CD8-positive, alpha-beta memory T cell (primary cell): ENCODE data around the gene FAF1. TPM values are rescaled to one million over a fixed set of nuclear protein-coding genes. Genes with fewer than 3 reads are reported as not detected.

Experiments used
- CTCF ChIA-PET: fragments of 350-600 bp; sonication (Branson Sonifier 250); formaldehyde crosslinking; loops from one replicate; lab custom pipeline; 2021; ENCODE audit warnings: antibody characterized with exemption; lab: Charles Lee
- POLR2A ChIA-PET: fragments of 350-600 bp; sonication (Branson Sonifier 250); formaldehyde crosslinking; loops from one replicate; lab custom pipeline; 2021; ENCODE audit warnings: antibody characterized with exemption; lab: Charles Lee
- DNase-seq, 5 donors: peaks; one replicate each; pipeline versions ENCODE4 v3.0.0 to v3.0.0-alpha.2; 2020 to 2022; ENCODE audit warnings: mixed read lengths in 1 of 5
- H3K27ac ChIP-seq: one replicate; pipeline ENCODE4 v1.7.0; 2013; ENCODE audit warnings: low read depth, mild to moderate bottlenecking, low read length, moderate library complexity
- H3K27me3 ChIP-seq: 2 replicates; pipeline ENCODE4 v1.7.0; 2013; ENCODE audit warnings: low read length, mild to moderate bottlenecking; ENCODE audit not compliant: insufficient read depth, poor library complexity, severe bottlenecking
- H3K36me3 ChIP-seq: 2 replicates; pipeline ENCODE4 v1.7.0; 2013; ENCODE audit warnings: mild to moderate bottlenecking, low read length, moderate library complexity; ENCODE audit not compliant: insufficient read depth
- H3K4me1 ChIP-seq: 2 replicates; pipeline ENCODE4 v1.7.0; 2013; ENCODE audit warnings: mild to moderate bottlenecking, low read length, moderate library complexity; ENCODE audit not compliant: insufficient read depth
- H3K4me3 ChIP-seq: 2 replicates; pipeline ENCODE4 v1.7.0; 2013; ENCODE audit warnings: mild to moderate bottlenecking, low read length
- H3K9me3 ChIP-seq: 2 replicates; pipeline ENCODE4 v1.7.0; 2013; ENCODE audit warnings: mild to moderate bottlenecking, low read length
- H3K27ac Mint-ChIP-seq, 8 donors: one replicate each; pipeline ENCODE4 v1.8.0; 2020 to 2021; ENCODE audit warnings: mixed read lengths in 8 of 8, mild to moderate bottlenecking in 6 of 8, inconsistent platforms in 3 of 8, moderate library complexity in 3 of 8
- H3K27me3 Mint-ChIP-seq, 2 donors: one replicate each; pipeline ENCODE4 v1.8.0; 2020 to 2021; ENCODE audit warnings: mixed read lengths in 2 of 2, mild to moderate bottlenecking in 1 of 2, moderate library complexity in 1 of 2
- H3K36me3 Mint-ChIP-seq, 3 donors: one replicate each; pipeline ENCODE4 v1.8.0; 2020 to 2021; ENCODE audit warnings: mixed read lengths in 3 of 3, inconsistent platforms in 1 of 3, mild to moderate bottlenecking in 1 of 3
- H3K4me1 Mint-ChIP-seq, 3 donors: one replicate each; pipeline ENCODE4 v1.8.0; 2020 to 2021; ENCODE audit warnings: mixed read lengths in 3 of 3, inconsistent platforms in 1 of 3, mild to moderate bottlenecking in 1 of 3
- H3K4me3 Mint-ChIP-seq, 7 donors: one replicate each; pipeline ENCODE4 v1.8.0; 2020 to 2021; ENCODE audit warnings: mixed read lengths in 7 of 7, mild to moderate bottlenecking in 6 of 7, moderate library complexity in 4 of 7, inconsistent platforms in 2 of 7
- H3K9me3 Mint-ChIP-seq, 5 donors: one replicate each; pipeline ENCODE4 v1.8.0; 2020 to 2022; ENCODE audit warnings: mixed read lengths in 5 of 5, mild to moderate bottlenecking in 3 of 5, moderate library complexity in 2 of 5, inconsistent platforms in 1 of 5
- polyA plus RNA-seq: library from polyadenylated mRNA; unstranded; fragments of 300-500 nt; fragmentation: Illumina TruSeq; gene quantifications from one replicate; pipeline ENCODE4 v1.2.3, GENCODE V29; 2021
- total RNA-seq, 2 experiments: library from RNA; stranded (reverse); gene quantifications; one replicate each; pipeline ENCODE4 v1.2.3, GENCODE V29; 2021

Gene FAF1
- total and polyA plus RNA-seq, 3 experiments from 2014 or later, result 66.4 to 87.1 (median 78.2) TPM

GRCh38 chr1:50476800-50477199 lies 483.3 kb downstream of the FAF1 start:
- Histone ChIP-seq H3K27ac (no peak overlapping the region), H3K27me3 (no peaks in the 10 kb centered on the region), H3K36me3 (peaks cover 3% of the 10 kb centered on the region), H3K4me1 (no peaks in the 10 kb centered on the region), H3K4me3 (no peak overlapping the region), H3K9me3 (no peaks in the 10 kb centered on the region)
- no peaks in the 10 kb centered on the region for H3K27me3 Mint-ChIP-seq
- H3K27ac Mint-ChIP-seq, result no peak overlapping the region
- POLR2A ChIA-PET, result no interaction called here
- no peaks in the 10 kb centered on the region for H3K9me3 Mint-ChIP-seq
- no peak for DNase-seq
- peaks cover 17 to 48% (median 19%) of the 10 kb centered on the region in 3 donors for H3K36me3 Mint-ChIP-seq
- H3K4me1 Mint-ChIP-seq, result no peaks in the 10 kb centered on the region
- no peak overlapping the region for H3K4me3 Mint-ChIP-seq
- CTCF ChIA-PET, result no interaction called here

GRCh38 chr1:50474859-50475809 lies 484.9 kb downstream of the FAF1 start:
- Mint-ChIP-seq H3K4me3 (no peak overlapping the region), H3K9me3 (no peaks in the 10 kb centered on the region), H3K36me3 (peaks cover 19 to 50% (median 21%) of the 10 kb centered on the region in 3 donors), H3K27me3 (no peaks in the 10 kb centered on the region), H3K4me1 (no peaks in the 10 kb centered on the region), H3K27ac (no peak overlapping the region)
- H3K36me3 ChIP-seq, result peaks cover 3% of the 10 kb centered on the region
- ChIA-PET POLR2A (no interaction called here), CTCF (no interaction called here)
- H3K4me1 ChIP-seq, result no peaks in the 10 kb centered on the region
- DNase-seq, result no peak
- H3K27me3 ChIP-seq, result no peaks in the 10 kb centered on the region
- H3K4me3 ChIP-seq, result no peak overlapping the region
- no peak overlapping the region for H3K27ac ChIP-seq
- no peaks in the 10 kb centered on the region for H3K9me3 ChIP-seq

GRCh38 chr1:50473513-50473912 lies 486.6 kb downstream of the FAF1 start:
- Histone ChIP-seq H3K36me3 (peaks cover 3% of the 10 kb centered on the region), H3K9me3 (no peaks in the 10 kb centered on the region), H3K4me3 (no peak overlapping the region), H3K27ac (no peak overlapping the region), H3K4me1 (no peaks in the 10 kb centered on the region), H3K27me3 (no peaks in the 10 kb centered on the region)
- DNase-seq, result no peak
- H3K9me3 Mint-ChIP-seq, result no peaks in the 10 kb centered on the region
- no peak overlapping the region for H3K4me3 Mint-ChIP-seq
- H3K4me1 Mint-ChIP-seq, result no peaks in the 10 kb centered on the region
- ChIA-PET POLR2A (no interaction called here), CTCF (no interaction called here)
- H3K27me3 Mint-ChIP-seq, result no peaks in the 10 kb centered on the region
- peak overlapping the region in 1 of 8 donors; percentile 39 for H3K27ac Mint-ChIP-seq
- H3K36me3 Mint-ChIP-seq, result peaks cover 25 to 51% (median 26%) of the 10 kb centered on the region in 3 donors

DNA sequence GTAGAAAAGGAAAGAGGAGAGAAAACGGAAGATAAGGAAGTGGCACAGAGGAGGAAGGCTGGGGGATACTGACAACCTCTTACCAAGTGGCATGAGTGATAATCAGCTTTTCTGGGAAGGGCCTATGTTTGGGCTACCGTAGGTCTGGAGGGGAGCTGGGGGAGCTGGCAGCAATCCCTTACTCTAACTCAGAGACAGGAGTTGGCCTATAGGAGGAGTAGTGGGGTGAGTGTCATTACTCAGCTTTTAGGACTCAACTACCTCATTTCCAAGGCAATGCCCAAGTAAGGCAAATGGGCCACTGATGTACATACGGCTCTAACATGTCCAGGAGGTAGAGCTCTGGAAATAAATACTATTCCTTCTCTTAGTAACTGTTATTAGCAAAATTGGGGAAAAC lies 488.1 kb downstream of the FAF1 start:
- POLR2A ChIA-PET, result no interaction called here
- Mint-ChIP-seq H3K27ac (no peak overlapping the region), H3K36me3 (peaks cover 25 to 53% (median 26%) of the 10 kb centered on the region in 3 donors), H3K4me3 (no peak overlapping the region), H3K9me3 (no peaks in the 10 kb centered on the region), H3K27me3 (no peaks in the 10 kb centered on the region), H3K4me1 (no peaks in the 10 kb centered on the region)
- no peak overlapping the region for H3K4me3 ChIP-seq
- no peak overlapping the region for H3K27ac ChIP-seq
- DNase-seq, result no peak
- no peaks in the 10 kb centered on the region for H3K9me3 ChIP-seq
- peaks cover 3% of the 10 kb centered on the region for H3K36me3 ChIP-seq
- CTCF ChIA-PET, result no interaction called here
- H3K27me3 ChIP-seq, result no peaks in the 10 kb centered on the region
- H3K4me1 ChIP-seq, result no peaks in the 10 kb centered on the region

GRCh38 chr1:50462964-50463363 lies 497.1 kb downstream of the FAF1 start:
- Mint-ChIP-seq H3K27me3 (no peaks in the 10 kb centered on the region), H3K36me3 (peaks cover 0 to 27% (median 6%) of the 10 kb centered on the region in 3 donors), H3K27ac (peak overlapping the region in 1 of 8 donors; percentile 77), H3K4me3 (no peak overlapping the region), H3K9me3 (no peaks in the 10 kb centered on the region), H3K4me1 (peaks cover 0 to 5% (median 0%) of the 10 kb centered on the region in 3 donors)
- H3K9me3 ChIP-seq, result no peaks in the 10 kb centered on the region
- no peak for DNase-seq
- no peak overlapping the region for H3K4me3 ChIP-seq
- H3K27ac ChIP-seq, result no peak overlapping the region
- ChIA-PET POLR2A (no interaction called here), CTCF (no interaction called here)
- no peaks in the 10 kb centered on the region for H3K36me3 ChIP-seq
- H3K4me1 ChIP-seq, result no peaks in the 10 kb centered on the region
- H3K27me3 ChIP-seq, result no peaks in the 10 kb centered on the region

DNA sequence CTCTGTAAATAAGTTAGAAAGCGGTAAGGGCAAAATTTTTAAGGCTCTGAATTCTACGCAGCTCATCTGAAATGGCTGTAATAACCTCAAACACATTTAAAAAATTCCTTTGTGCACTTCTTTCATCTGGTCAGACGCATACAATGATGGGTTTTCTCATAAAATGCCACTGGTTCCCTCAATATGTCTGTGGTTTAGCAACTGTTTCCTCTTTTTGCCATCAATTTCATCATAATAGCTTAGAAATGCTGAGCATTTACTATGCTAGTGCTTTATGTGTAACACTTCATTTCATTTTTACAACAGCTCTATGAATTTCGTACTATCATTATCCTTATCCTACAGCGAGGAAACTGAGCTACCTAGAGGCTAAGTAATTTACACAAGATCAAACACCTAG lies 501.6 kb downstream of the FAF1 start:
- Mint-ChIP-seq H3K9me3 (no peaks in the 10 kb centered on the region), H3K4me3 (no peak overlapping the region), H3K27ac (peak overlapping the region in 1 of 8 donors; percentile 54), H3K4me1 (peaks cover 4 to 11% (median 5%) of the 10 kb centered on the region in 3 donors), H3K36me3 (peaks cover 0 to 24% (median 6%) of the 10 kb centered on the region in 3 donors), H3K27me3 (no peaks in the 10 kb centered on the region)
- no peaks in the 10 kb centered on the region for H3K36me3 ChIP-seq
- no peaks in the 10 kb centered on the region for H3K4me1 ChIP-seq
- no peaks in the 10 kb centered on the region for H3K9me3 ChIP-seq
- no peak for DNase-seq
- CTCF ChIA-PET, result no interaction called here
- POLR2A ChIA-PET, result no interaction called here
- no peak overlapping the region for H3K4me3 ChIP-seq
- H3K27me3 ChIP-seq, result no peaks in the 10 kb centered on the region
- no peak overlapping the region for H3K27ac ChIP-seq

DNA sequence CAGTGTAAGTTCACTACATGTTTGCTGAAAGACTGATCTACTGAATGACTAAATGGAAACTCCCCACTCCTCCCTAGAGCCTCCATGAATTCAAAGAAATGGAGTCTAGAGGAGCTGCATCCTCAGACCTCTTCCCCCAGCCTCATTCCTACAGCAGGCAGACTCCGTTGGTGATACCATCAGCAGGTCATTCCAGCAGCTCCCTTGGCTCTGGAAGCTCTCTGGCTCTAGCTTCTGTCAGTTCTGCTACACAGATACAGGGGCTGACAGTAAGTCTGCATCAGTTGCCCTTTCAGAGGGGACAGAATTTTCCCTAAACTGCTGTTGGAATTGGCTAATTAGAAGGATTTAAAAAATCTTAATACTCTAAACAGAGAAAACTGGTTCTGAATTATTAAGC lies 505.2 kb downstream of the FAF1 start:
- Mint-ChIP-seq H3K4me3 (no peak overlapping the region), H3K36me3 (peaks cover 0 to 13% (median 0%) of the 10 kb centered on the region in 3 donors), H3K27ac (peak overlapping the region in 4 of 8 donors; percentile 23 to 62 (median 30)), H3K9me3 (no peaks in the 10 kb centered on the region), H3K27me3 (no peaks in the 10 kb centered on the region), H3K4me1 (peaks cover 26 to 36% (median 32%) of the 10 kb centered on the region in 3 donors)
- Histone ChIP-seq H3K36me3 (no peaks in the 10 kb centered on the region), H3K4me3 (no peak overlapping the region), H3K27ac (no peak overlapping the region), H3K4me1 (no peaks in the 10 kb centered on the region), H3K27me3 (no peaks in the 10 kb centered on the region), H3K9me3 (no peaks in the 10 kb centered on the region)
- no peak for DNase-seq
- POLR2A ChIA-PET, result no interaction called here
- CTCF ChIA-PET, result no interaction called here

GRCh38 chr1:50453266-50453665 lies 506.8 kb downstream of the FAF1 start:
- ChIA-PET CTCF (no interaction called here), POLR2A (no interaction called here)
- no peak overlapping the region for H3K4me3 ChIP-seq
- peak overlapping the region in 5 of 8 donors; percentile 2 to 95 (median 87) for H3K27ac Mint-ChIP-seq
- H3K36me3 Mint-ChIP-seq, result peaks cover 0 to 8% (median 0%) of the 10 kb centered on the region in 3 donors
- H3K4me1 ChIP-seq, result no peaks in the 10 kb centered on the region
- H3K27me3 Mint-ChIP-seq, result no peaks in the 10 kb centered on the region
- no peaks in the 10 kb centered on the region for H3K36me3 ChIP-seq
- no peak for DNase-seq
- H3K9me3 ChIP-seq, result no peaks in the 10 kb centered on the region
- no peaks in the 10 kb centered on the region for H3K27me3 ChIP-seq
- peaks cover 26 to 32% (median 31%) of the 10 kb centered on the region in 3 donors for H3K4me1 Mint-ChIP-seq
- no peak overlapping the region for H3K4me3 Mint-ChIP-seq
- no peaks in the 10 kb centered on the region for H3K9me3 Mint-ChIP-seq
- H3K27ac ChIP-seq, result no peak overlapping the region
